CD4-positive, alpha-beta memory T cell (primary cell): ENCODE data around the gene PELI2. TPM values are rescaled to one million over a fixed set of nuclear protein-coding genes. Genes with fewer than 3 reads are reported as not detected.

Source experiments
- CTCF ChIA-PET: fragments of 350-600 bp; sonication (Branson Sonifier 250); formaldehyde crosslinking; loops from one replicate; lab custom pipeline; 2021; ENCODE audit warnings: inconsistent platforms; ENCODE audit not compliant: partially characterized antibody; lab: Charles Lee
- POLR2A ChIA-PET: fragments of 350-600 bp; sonication (Branson Sonifier 250); formaldehyde crosslinking; loops from one replicate; lab custom pipeline; 2021; ENCODE audit not compliant: partially characterized antibody; lab: Charles Lee
- DNase-seq, 5 donors: peaks; one replicate each; pipeline versions ENCODE4 v3.0.0 to v3.0.0-alpha.2; 2020 to 2022; ENCODE audit warnings: mixed read lengths in 1 of 5
- H3K27ac ChIP-seq: one replicate; pipeline ENCODE4 v1.7.0; 2013; ENCODE audit warnings: low read depth, low read length
- H3K27me3 ChIP-seq: 2 replicates; pipeline ENCODE4 v1.7.0; 2013; ENCODE audit warnings: mild to moderate bottlenecking, low read length, moderate library complexity; ENCODE audit not compliant: insufficient read depth
- H3K36me3 ChIP-seq: 2 replicates; pipeline ENCODE4 v1.7.0; 2013; ENCODE audit warnings: mild to moderate bottlenecking, low read length, moderate library complexity; ENCODE audit not compliant: insufficient read depth
- H3K4me1 ChIP-seq: 2 replicates; pipeline ENCODE4 v1.7.0; 2013; ENCODE audit warnings: mild to moderate bottlenecking, low read length, moderate library complexity; ENCODE audit not compliant: insufficient read depth
- H3K4me3 ChIP-seq, 2 donors: one replicate each; pipeline ENCODE4 v1.7.0; 2013; ENCODE audit warnings: low read length in 2 of 2, mild to moderate bottlenecking in 1 of 2
- H3K9me3 ChIP-seq, 2 donors: one replicate each; pipeline ENCODE4 v1.7.0; 2013; ENCODE audit warnings: low read length in 2 of 2, control low read depth in 1 of 2; ENCODE audit not compliant: control insufficient read depth in 1 of 2
- H3K27ac Mint-ChIP-seq, 7 donors: one replicate each; pipeline ENCODE4 v1.8.0; 2020 to 2021; ENCODE audit warnings: mixed read lengths in 7 of 7, mild to moderate bottlenecking in 6 of 7, inconsistent platforms in 3 of 7, moderate library complexity in 3 of 7
- H3K27me3 Mint-ChIP-seq, 2 donors: one replicate each; pipeline ENCODE4 v1.8.0; 2020 to 2021; ENCODE audit warnings: mixed read lengths in 2 of 2
- H3K36me3 Mint-ChIP-seq, 2 donors: one replicate each; pipeline ENCODE4 v1.8.0; 2020 to 2021; ENCODE audit warnings: mixed read lengths in 2 of 2, inconsistent platforms in 1 of 2, mild to moderate bottlenecking in 1 of 2
- H3K4me1 Mint-ChIP-seq, 4 donors: one replicate each; pipeline ENCODE4 v1.8.0; 2020 to 2021; ENCODE audit warnings: mixed read lengths in 4 of 4, mild to moderate bottlenecking in 1 of 4
- H3K4me3 Mint-ChIP-seq, 8 donors: one replicate each; pipeline ENCODE4 v1.8.0; 2020 to 2021; ENCODE audit warnings: mixed read lengths in 8 of 8, mild to moderate bottlenecking in 7 of 8, moderate library complexity in 6 of 8, inconsistent platforms in 3 of 8
- H3K9me3 Mint-ChIP-seq, 8 donors: one replicate each; pipeline ENCODE4 v1.8.0; 2020 to 2021; ENCODE audit warnings: mixed read lengths in 8 of 8, mild to moderate bottlenecking in 5 of 8, inconsistent platforms in 3 of 8, moderate library complexity in 1 of 8
- intact Hi-C: fragments of 100-400 bp; cut with micrococcal nuclease; formaldehyde crosslinking; loops from one replicate; pipeline ENCODE4 v1.15.1; 2023
- polyA plus RNA-seq, 2 donors: library from polyadenylated mRNA; unstranded; fragments of 300-500 nt; fragmentation: Illumina TruSeq; gene quantifications; one replicate each; pipeline ENCODE4 v1.2.3, GENCODE V29; 2021
- total RNA-seq, 2 experiments: library from RNA; stranded (reverse); gene quantifications; one replicate each; pipeline ENCODE4 v1.2.3, GENCODE V29; 2021

Gene PELI2
- total and polyA plus RNA-seq, 4 experiments from 2014 or later = 1.2 to 16.4 (median 7.8) TPM

DNA sequence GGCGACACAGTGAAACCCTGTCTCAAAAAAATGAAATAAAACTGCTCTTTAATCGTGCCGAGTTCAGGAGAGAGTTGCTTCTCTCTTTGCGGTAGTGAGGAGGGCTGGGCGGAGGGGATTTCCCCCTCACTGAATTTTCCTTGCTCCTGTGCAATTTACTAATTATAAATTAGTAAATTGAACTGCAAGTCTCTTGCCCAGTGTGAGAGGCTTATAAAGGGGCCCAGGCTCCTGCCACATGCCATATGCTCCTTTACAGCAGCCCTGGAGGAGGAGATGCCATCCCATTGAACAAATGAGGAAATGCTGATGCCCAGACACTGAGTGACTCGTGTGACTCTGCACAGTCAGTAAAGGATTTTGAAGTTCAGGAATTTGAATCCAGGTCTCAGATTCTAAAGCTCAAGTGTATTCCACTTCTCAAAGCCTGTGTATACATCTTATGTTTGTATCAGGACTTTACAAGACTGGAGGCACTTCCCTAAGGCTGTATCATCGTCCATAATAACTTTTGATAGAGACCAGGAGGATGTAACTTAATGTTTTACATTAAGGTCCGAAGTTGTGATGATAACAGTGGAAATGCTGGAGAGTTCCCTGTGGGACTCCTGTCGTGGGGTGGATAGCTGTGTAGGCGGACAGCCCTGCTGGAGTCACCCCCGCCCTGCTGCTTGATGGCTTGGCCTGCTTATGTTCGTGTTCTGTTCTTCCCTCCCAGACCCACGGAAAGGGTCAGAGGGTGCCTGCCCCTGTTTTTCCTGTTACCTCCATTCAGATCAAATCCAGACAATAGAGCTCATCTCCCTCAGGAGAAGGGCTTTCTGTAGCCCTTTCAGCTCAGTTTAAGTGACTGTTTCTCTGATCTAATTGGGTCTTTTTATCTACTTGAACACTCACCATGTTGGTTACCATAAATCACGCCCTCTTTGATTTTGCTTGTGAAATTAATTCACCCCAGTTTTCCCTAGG, 13.9 kb downstream of the PELI2 start:
- POLR2A ChIA-PET = no interaction called here
- CTCF ChIA-PET = no interaction called here
- intact Hi-C loops = no loop called here
- Histone ChIP-seq H3K27ac (no peak overlapping the region), H3K4me3 (no peak overlapping the region), H3K9me3 (no peaks in the 10 kb centered on the region), H3K36me3 (no peaks in the 10 kb centered on the region), H3K4me1 (peaks cover 16% of the 10 kb centered on the region), H3K27me3 (no peaks in the 10 kb centered on the region)
- H3K36me3 Mint-ChIP-seq = no peaks in the 10 kb centered on the region
- H3K27ac Mint-ChIP-seq = peak overlapping the region in 2 of 7 donors; percentile 9 to 39
- DNase-seq = no peak
- no peaks in the 10 kb centered on the region for H3K9me3 Mint-ChIP-seq
- H3K27me3 Mint-ChIP-seq = peaks cover 4 to 8% of the 10 kb centered on the region in 2 donors
- H3K4me3 Mint-ChIP-seq = peak overlapping the region in 7 of 8 donors; percentile 23 to 79 (median 36)
- H3K4me1 Mint-ChIP-seq = peaks cover 17 to 53% (median 37%) of the 10 kb centered on the region in 4 donors

GRCh38 chr14:56133547-56133946, 15.3 kb downstream of the PELI2 start:
- no peaks in the 10 kb centered on the region for H3K36me3 ChIP-seq
- CTCF ChIA-PET = no interaction called here
- no peaks in the 10 kb centered on the region for H3K27me3 ChIP-seq
- peaks cover 17 to 51% (median 31%) of the 10 kb centered on the region in 4 donors for H3K4me1 Mint-ChIP-seq
- no peak overlapping the region for H3K4me3 Mint-ChIP-seq
- H3K27ac Mint-ChIP-seq = no peak overlapping the region
- no peak overlapping the region for H3K27ac ChIP-seq
- H3K36me3 Mint-ChIP-seq = no peaks in the 10 kb centered on the region
- no peak for DNase-seq
- POLR2A ChIA-PET = no interaction called here
- no peaks in the 10 kb centered on the region for H3K9me3 ChIP-seq
- no peaks in the 10 kb centered on the region for H3K9me3 Mint-ChIP-seq
- peaks cover 8 to 9% of the 10 kb centered on the region in 2 donors for H3K27me3 Mint-ChIP-seq
- intact Hi-C loops = no loop called here
- H3K4me3 ChIP-seq = no peak overlapping the region
- H3K4me1 ChIP-seq = peaks cover 16% of the 10 kb centered on the region

GRCh38 chr14:56135001-56135400, 16.8 kb downstream of the PELI2 start:
- Mint-ChIP-seq H3K9me3 (no peaks in the 10 kb centered on the region), H3K27ac (no peak overlapping the region), H3K4me1 (peaks cover 17 to 46% (median 29%) of the 10 kb centered on the region in 4 donors), H3K36me3 (no peaks in the 10 kb centered on the region), H3K4me3 (peak overlapping the region in 1 of 8 donors; percentile 8), H3K27me3 (peaks cover 8 to 11% of the 10 kb centered on the region in 2 donors)
- intact Hi-C loops = no loop called here
- no peaks in the 10 kb centered on the region for H3K27me3 ChIP-seq
- no peak overlapping the region for H3K27ac ChIP-seq
- ChIA-PET CTCF (no interaction called here), POLR2A (no interaction called here)
- no peaks in the 10 kb centered on the region for H3K36me3 ChIP-seq
- DNase-seq = no peak
- no peaks in the 10 kb centered on the region for H3K9me3 ChIP-seq
- peaks cover 13% of the 10 kb centered on the region for H3K4me1 ChIP-seq
- no peak overlapping the region for H3K4me3 ChIP-seq

DNA sequence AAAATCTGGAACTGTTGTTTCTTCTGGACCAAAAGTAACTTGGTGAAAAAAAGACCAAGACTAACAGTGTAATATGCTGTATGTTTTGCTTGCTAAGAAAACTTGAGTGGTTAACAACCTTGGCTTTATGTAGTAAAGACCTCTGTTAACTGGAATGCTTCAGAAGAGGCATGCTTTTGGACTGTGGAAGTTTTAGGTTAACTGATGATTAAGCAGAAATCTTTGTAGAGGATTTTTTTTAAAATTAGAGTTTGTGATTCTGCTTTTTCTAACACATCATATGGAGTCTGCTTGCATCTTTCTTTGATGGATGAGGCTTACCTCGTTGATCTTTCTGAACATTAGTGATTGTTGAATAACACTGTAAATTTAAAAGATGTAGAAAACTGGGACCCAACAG, 17.5 kb downstream of the PELI2 start:
- ChIA-PET POLR2A (no interaction called here), CTCF (no interaction called here)
- Mint-ChIP-seq H3K9me3 (no peaks in the 10 kb centered on the region), H3K36me3 (no peaks in the 10 kb centered on the region), H3K27me3 (peaks cover 8 to 10% of the 10 kb centered on the region in 2 donors), H3K4me3 (no peak overlapping the region), H3K27ac (no peak overlapping the region), H3K4me1 (peaks cover 18 to 47% (median 27%) of the 10 kb centered on the region in 4 donors)
- Histone ChIP-seq H3K4me1 (peaks cover 11% of the 10 kb centered on the region), H3K36me3 (no peaks in the 10 kb centered on the region), H3K27ac (no peak overlapping the region), H3K27me3 (no peaks in the 10 kb centered on the region), H3K4me3 (no peak overlapping the region), H3K9me3 (no peaks in the 10 kb centered on the region)
- intact Hi-C loops = no loop called here
- DNase-seq = no peak

DNA sequence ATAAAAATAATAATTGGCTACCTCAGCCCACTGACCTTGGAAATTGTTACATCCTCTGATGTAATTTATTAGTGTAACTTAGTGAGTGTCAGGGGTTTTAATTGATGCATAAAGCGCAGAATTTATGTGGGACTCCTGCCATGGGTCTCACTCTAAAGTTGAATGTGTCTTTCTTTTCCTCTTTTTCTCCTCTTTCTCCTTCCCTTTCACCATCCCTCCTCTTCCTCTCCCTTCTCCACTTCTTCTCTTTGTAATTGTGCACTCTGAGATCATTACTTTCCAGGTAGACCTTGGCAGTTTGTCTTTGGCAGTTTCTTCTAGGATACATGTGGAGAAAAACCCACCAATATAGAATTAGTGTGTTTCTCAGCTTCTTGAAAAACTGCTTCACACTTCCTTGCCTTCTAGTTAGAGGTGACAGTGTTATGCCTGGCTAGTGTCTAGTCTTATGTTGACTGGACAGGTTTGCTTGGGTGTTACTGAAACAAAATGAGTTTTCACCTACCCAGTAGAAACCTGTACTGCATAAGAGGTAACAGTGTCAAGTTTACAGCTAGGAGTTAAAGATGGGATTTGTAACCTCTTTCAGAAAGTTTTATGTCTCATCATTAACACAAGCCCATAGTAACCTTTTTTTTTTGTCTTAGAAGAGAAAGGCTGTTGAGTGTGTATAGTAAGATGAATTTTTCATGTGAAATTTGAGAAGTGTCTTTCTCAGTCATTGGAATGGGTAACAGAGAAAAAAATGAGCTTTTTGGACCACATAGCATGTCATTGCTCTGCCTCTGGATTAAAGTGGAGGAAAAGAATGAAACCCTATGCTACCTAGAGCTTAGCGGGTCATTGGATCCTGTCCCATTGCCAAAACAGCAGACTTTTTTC, 18.6 kb downstream of the PELI2 start:
- CTCF ChIA-PET = interaction anchor here (0.8 kb wide), 1 partner anchor 404 kb away, joined by 3 read pairs; no protein-coding TSS in a partner anchor
- peaks cover 5% of the 10 kb centered on the region for H3K4me1 ChIP-seq
- POLR2A ChIA-PET = interaction anchor here (0.6 kb wide), 1 partner anchor 46 kb away, joined by 3 read pairs; no protein-coding TSS in a partner anchor
- H3K4me1 Mint-ChIP-seq = peaks cover 14 to 42% (median 18%) of the 10 kb centered on the region in 4 donors
- no peaks in the 10 kb centered on the region for H3K36me3 Mint-ChIP-seq
- H3K9me3 ChIP-seq = no peaks in the 10 kb centered on the region
- no peak overlapping the region for H3K4me3 Mint-ChIP-seq
- peaks cover 5 to 10% of the 10 kb centered on the region in 2 donors for H3K27me3 Mint-ChIP-seq
- no peaks in the 10 kb centered on the region for H3K9me3 Mint-ChIP-seq
- H3K27ac Mint-ChIP-seq = peak overlapping the region in 1 of 7 donors; percentile 2
- no peak overlapping the region for H3K27ac ChIP-seq
- no peaks in the 10 kb centered on the region for H3K27me3 ChIP-seq
- H3K36me3 ChIP-seq = no peaks in the 10 kb centered on the region
- DNase-seq = no peak
- no peak overlapping the region for H3K4me3 ChIP-seq
- intact Hi-C loops = no loop called here

- H3K4me1 Mint-ChIP-seq = peaks cover 13 to 36% (median 15%) of the 10 kb centered on the region in 4 donors
- CTCF ChIA-PET = interaction anchor here (0.8 kb wide), 1 partner anchor 405 kb away, joined by 3 read pairs; no protein-coding TSS in a partner anchor
These were observed 19.2 kb downstream of the PELI2 start for GRCh38 chr14:56137453-56137807.

More at GRCh38 chr14:56137453-56137807, 19.2 kb downstream of the PELI2 start:
- Histone ChIP-seq H3K27me3 (no peaks in the 10 kb centered on the region), H3K36me3 (no peaks in the 10 kb centered on the region), H3K27ac (no peak overlapping the region), H3K4me1 (no peaks in the 10 kb centered on the region), H3K4me3 (no peak overlapping the region), H3K9me3 (no peaks in the 10 kb centered on the region)
- DNase-seq = no peak
- Mint-ChIP-seq H3K27ac (no peak overlapping the region), H3K27me3 (peaks cover 5 to 10% of the 10 kb centered on the region in 2 donors), H3K9me3 (no peaks in the 10 kb centered on the region), H3K4me3 (no peak overlapping the region), H3K36me3 (no peaks in the 10 kb centered on the region)
- intact Hi-C loops = no loop called here
- POLR2A ChIA-PET = no interaction called here
